HG03342 (cell line): ENCODE results near the gene MMEL1.
"Not testable (repeated sequence)": the region's sequence is repeated elsewhere in the genome, so short reads cannot be mapped to it uniquely, and the experiment has no call there.

Experiments used
- ATAC-seq: cut with Tn5 transposase; IDR thresholded peaks from one replicate; pipeline ENCODE4 v1.9.1; 2021; ENCODE audit warnings: mild to moderate bottlenecking, moderate library complexity; ENCODE audit not compliant: unreplicated experiment

MMEL1 gene

GRCh38 chr1:2629627-2630497 lies 3.0 kb downstream of the MMEL1 start:
- no peak for ATAC-seq

- no peak for ATAC-seq
Observed at GRCh38 chr1:2628933-2629626, 3.7 kb downstream of the MMEL1 start.

- no peak for ATAC-seq
Observed at GRCh38 chr1:2628191-2628932, 4.5 kb downstream of the MMEL1 start.

- no peak for ATAC-seq
Observed at GRCh38 chr1:2627746-2628145, 5.1 kb downstream of the MMEL1 start.

GRCh38 chr1:2625748-2626147 lies 7.1 kb downstream of the MMEL1 start:
- ATAC-seq = not testable (repeated sequence)

GRCh38 chr1:2625311-2625710 lies 7.5 kb downstream of the MMEL1 start:
- ATAC-seq = no peak

GRCh38 chr1:2624735-2625300 lies 8.0 kb downstream of the MMEL1 start:
- ATAC-seq = no peak

- no peak for ATAC-seq
Observed at GRCh38 chr1:2623571-2624337, 9.1 kb downstream of the MMEL1 start.

GRCh38 chr1:2617971-2618470 lies 14.8 kb downstream of the MMEL1 start:
- ATAC-seq = no peak

GRCh38 chr1:2614145-2614544 lies 18.7 kb downstream of the MMEL1 start:
- ATAC-seq = no peak

GRCh38 chr1:2612591-2613365 lies 20.0 kb downstream of the MMEL1 start:
- ATAC-seq = no peak

- no peak for ATAC-seq
Observed at GRCh38 chr1:2611621-2612437, 21.0 kb downstream of the MMEL1 start.

GRCh38 chr1:2611031-2611501 lies 21.8 kb downstream of the MMEL1 start:
- no peak for ATAC-seq

GRCh38 chr1:2610036-2610959 lies 22.5 kb downstream of the MMEL1 start:
- ATAC-seq = no peak

- no peak for ATAC-seq
Observed at GRCh38 chr1:2609319-2610035, 23.3 kb downstream of the MMEL1 start.

- ATAC-seq = no peak
Observed at GRCh38 chr1:2607641-2608091, 25.1 kb downstream of the MMEL1 start.
